HepG2 (cell line): Measurements from ENCODE around the gene GCM1. TPM values are rescaled to one million over a fixed set of nuclear protein-coding genes. Genes with fewer than 3 reads are reported as not detected.

Experiments
- ATF2 ChIP-seq: sonication (generic); formaldehyde crosslinking; IDR thresholded peaks from 2 replicates; pipeline ENCODE4 v1.4.0; 2020; ENCODE audit warnings: missing genetic modification reagents
- ATF4 ChIP-seq, 2 experiments: fragments of 450-650 bp in 1 of 2; sonication (generic) in 1 of 2; formaldehyde crosslinking; IDR thresholded peaks; 2 replicates each; pipeline versions ENCODE4 v1.5.0 to v1.8.0; 2020 to 2022; ENCODE audit warnings: mild to moderate bottlenecking in 1 of 2, missing genetic modification reagents in 1 of 2
- ERF ChIP-seq: IDR thresholded peaks from 2 replicates; pipeline ENCODE4 v1.6.1; 2018; ENCODE audit warnings: missing biosample characterization, missing genetic modification reagents
- FOXC1 ChIP-seq: sonication (generic); formaldehyde crosslinking; IDR thresholded peaks from 2 replicates; pipeline ENCODE4 v1.8.0; 2022; ENCODE audit warnings: mild to moderate bottlenecking, missing genetic modification reagents, borderline replicate concordance
- PRDM10 ChIP-seq: sonication (generic); formaldehyde crosslinking; IDR thresholded peaks from 2 replicates; pipeline ENCODE4 v1.4.0; 2020; ENCODE audit warnings: low read depth, missing genetic modification reagents
- RAD51 ChIP-seq: fragments of 450-650 bp; IDR thresholded peaks from 2 replicates; pipeline ENCODE4 v1.6.1; 2016; ENCODE audit warnings: borderline replicate concordance
- RARA ChIP-seq: IDR thresholded peaks from 2 replicates; pipeline ENCODE4 v1.6.1; 2016; ENCODE audit warnings: missing genetic modification reagents, missing compliant biosample characterization
- RFXANK ChIP-seq: IDR thresholded peaks from 2 replicates; pipeline ENCODE4 v1.6.1; 2016
- ZHX2 ChIP-seq, 2 experiments: sonication (generic) in 1 of 2; formaldehyde crosslinking in 1 of 2; IDR thresholded peaks; 2 replicates each; pipeline versions ENCODE4 v1.6.1 to v1.9.0; 2014 to 2022; ENCODE audit warnings: antibody characterized with exemption in 1 of 2, borderline replicate concordance in 1 of 2, inconsistent platforms in 1 of 2, low read depth in 1 of 2, missing genetic modification reagents in 1 of 2
- ZNF235 ChIP-seq: sonication (generic); formaldehyde crosslinking; IDR thresholded peaks from 2 replicates; pipeline ENCODE4 v1.8.1; 2023; ENCODE audit warnings: mild to moderate bottlenecking, missing genetic modification reagents, borderline replicate concordance
- ZNF264 ChIP-seq: sonication (generic); formaldehyde crosslinking; IDR thresholded peaks from 2 replicates; pipeline ENCODE4 v1.4.0; 2020; ENCODE audit warnings: missing genetic modification reagents
- ZNF326 ChIP-seq: sonication (generic); formaldehyde crosslinking; IDR thresholded peaks from 2 replicates; pipeline ENCODE4 v1.4.0; 2020; ENCODE audit warnings: missing genetic modification reagents, borderline replicate concordance
- ZNF710 ChIP-seq: sonication (generic); formaldehyde crosslinking; IDR thresholded peaks from 2 replicates; pipeline ENCODE4 v1.5.0; 2020; ENCODE audit warnings: mild to moderate bottlenecking, missing genetic modification reagents, borderline replicate concordance
- polyA plus RNA-seq, 8 experiments: library from polyadenylated mRNA; depleted of rRNA in 3 of 8; stranded (reverse) in 7 of 8; unstranded in 1 of 8; fragments of >200 nt; fragmentation: Illumina TruSeq in 4 of 8; extraction: Trizol in 4 of 8; gene quantifications; 2 replicates each; pipeline versions ENCODE4 v1.2.1 to v1.2.3, GENCODE V29; 2011 to 2016; ENCODE audit warnings: low read depth in 4 of 8, missing spikeins in 1 of 8, mixed read lengths in 1 of 8; ENCODE audit not compliant: insufficient read depth in 1 of 8
- total RNA-seq, 5 experiments: library from RNA; depleted of rRNA; stranded (reverse); fragments of >200 nt; fragmentation: Illumina TruSeq; extraction: Trizol; gene quantifications; 2 replicates each; pipeline ENCODE4 v1.2.3, GENCODE V29; 2016; ENCODE audit warnings: low read depth in 1 of 5

The GCM1 gene
- total and polyA plus RNA-seq, 2 of the 13 experiments (the other 11 are each of a cell fraction or from before 2014, with no cell fraction given), result 0.04 to 0.13 TPM

GRCh38 chr6:53119772-53120409 is 28.8 kb downstream of the GCM1 start (continued):
- TF ChIP-seq FOXC1 (CRISPR knock-in tag) (no peak; the same call in 1 of the 2 replicates), RAD51 (no peak), ZNF264 (CRISPR knock-in tag) (peak; percentile 74; the same call in 1 of the 2 replicates), RFXANK (no peak), ATF2 (CRISPR knock-in tag) (0 out of 2 replicates have a peak, but pooled peaks have one; percentile 10), ERF (CRISPR knock-in tag) (peak; percentile 64; the same call in 1 of the 2 replicates), ZNF710 (CRISPR knock-in tag) (peak; percentile 61; the same call in 1 of the 2 replicates), ZHX2 (IDR thresholded peaks at IDR 0.05; ENCODE audit: low read depth) (peak; percentile 65; the same call in 1 of the 2 replicates), ZHX2 (CRISPR knock-in tag; IDR thresholded peaks at IDR 0.05; ENCODE audit: borderline replicate concordance) (no peak), ATF4 (CRISPR knock-in tag; IDR thresholded peaks at IDR 0.05) (peak in 1 of 2 experiments; percentile 14; a peak in 1 of 4 replicates), PRDM10 (CRISPR knock-in tag) (peak; percentile 97), ZNF326 (CRISPR knock-in tag) (no peak), ZNF235 (CRISPR knock-in tag) (no peak), RARA (CRISPR knock-in tag) (peak; percentile 97)
